ENCODE results near the gene PDGFC. TPM values are rescaled to one million over a fixed set of nuclear protein-coding genes. Genes with fewer than 3 reads are reported as not detected.

The PDGFC gene
- total RNA-seq, 1 donor from 2014 or later = 35.0 TPM

GRCh38 chr4:156976147-156976546 is 4.5 kb upstream of the PDGFC start:
- Histone ChIP-seq H3K36me3 (ENCODE audit: control insufficient read depth in 3 of 3, insufficient read depth in 3 of 3, low read length in 3 of 3) (no peaks in the 10 kb centered on the region), H3K27me3 (ENCODE audit: control insufficient read depth in 3 of 3, insufficient read depth in 3 of 3, low read length in 3 of 3) (no peaks in the 10 kb centered on the region), H3K9ac (ENCODE audit: low read depth in 1 of 3, low read length in 3 of 3) (no peak overlapping the region), H3K4me1 (ENCODE audit: control insufficient read depth in 3 of 3, insufficient read depth in 3 of 3, low read length in 3 of 3) (peaks cover 0 to 6% (median 6%) of the 10 kb centered on the region in 3 donors), H3K27ac (ENCODE audit: low read depth, low read length) (no peak overlapping the region), H3K9me3 (ENCODE audit: control insufficient read depth in 3 of 3, low read length in 3 of 3) (no peaks in the 10 kb centered on the region), H3K4me3 (ENCODE audit: low read length in 3 of 3) (no peak overlapping the region)

- H3K4me1 ChIP-seq (ENCODE audit: control insufficient read depth in 3 of 3, insufficient read depth in 3 of 3, low read length in 3 of 3) = peaks cover 0 to 7% (median 6%) of the 10 kb centered on the region in 3 donors
- H3K27ac ChIP-seq (ENCODE audit: low read depth, low read length) = no peak overlapping the region
- H3K4me3 ChIP-seq (ENCODE audit: low read length in 3 of 3) = no peak overlapping the region
- no peaks in the 10 kb centered on the region for H3K9me3 ChIP-seq (ENCODE audit: control insufficient read depth in 3 of 3, low read length in 3 of 3)
- no peaks in the 10 kb centered on the region for H3K27me3 ChIP-seq (ENCODE audit: control insufficient read depth in 3 of 3, insufficient read depth in 3 of 3, low read length in 3 of 3)
- H3K36me3 ChIP-seq (ENCODE audit: control insufficient read depth in 3 of 3, insufficient read depth in 3 of 3, low read length in 3 of 3) = no peaks in the 10 kb centered on the region
- no peak overlapping the region for H3K9ac ChIP-seq (ENCODE audit: low read depth in 1 of 3, low read length in 3 of 3)
These were observed 4.1 kb upstream of the PDGFC start for GRCh38 chr4:156975686-156976085.

DNA sequence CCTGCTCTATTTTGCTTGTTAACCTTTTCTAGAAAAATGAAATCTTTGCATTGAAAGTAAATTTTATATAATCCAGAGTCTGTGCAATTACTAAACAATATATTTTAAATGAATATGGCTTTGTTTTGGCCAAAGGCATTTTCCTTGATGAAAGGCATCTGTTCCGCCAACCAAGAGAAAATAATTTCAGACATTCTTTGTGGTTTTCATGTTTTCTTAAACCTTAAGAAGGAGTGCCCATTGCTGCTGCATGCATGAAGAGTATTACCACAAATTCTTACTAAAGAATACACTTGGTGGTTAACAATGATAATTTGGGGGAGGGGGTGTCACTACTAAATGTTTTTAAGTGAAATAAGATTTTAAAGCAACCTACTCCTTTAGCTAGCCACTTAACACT is 2.7 kb upstream of the PDGFC start:
- Histone ChIP-seq H3K36me3 (ENCODE audit: control insufficient read depth in 3 of 3, insufficient read depth in 3 of 3, low read length in 3 of 3) (no peaks in the 10 kb centered on the region), H3K27ac (ENCODE audit: low read depth, low read length) (no peak overlapping the region), H3K27me3 (ENCODE audit: control insufficient read depth in 3 of 3, insufficient read depth in 3 of 3, low read length in 3 of 3) (no peaks in the 10 kb centered on the region), H3K9ac (ENCODE audit: low read depth in 1 of 3, low read length in 3 of 3) (no peak overlapping the region), H3K4me3 (ENCODE audit: low read length in 3 of 3) (no peak overlapping the region), H3K9me3 (ENCODE audit: control insufficient read depth in 3 of 3, low read length in 3 of 3) (no peaks in the 10 kb centered on the region), H3K4me1 (ENCODE audit: control insufficient read depth in 3 of 3, insufficient read depth in 3 of 3, low read length in 3 of 3) (peaks cover 4 to 14% (median 12%) of the 10 kb centered on the region in 3 donors)

DNA sequence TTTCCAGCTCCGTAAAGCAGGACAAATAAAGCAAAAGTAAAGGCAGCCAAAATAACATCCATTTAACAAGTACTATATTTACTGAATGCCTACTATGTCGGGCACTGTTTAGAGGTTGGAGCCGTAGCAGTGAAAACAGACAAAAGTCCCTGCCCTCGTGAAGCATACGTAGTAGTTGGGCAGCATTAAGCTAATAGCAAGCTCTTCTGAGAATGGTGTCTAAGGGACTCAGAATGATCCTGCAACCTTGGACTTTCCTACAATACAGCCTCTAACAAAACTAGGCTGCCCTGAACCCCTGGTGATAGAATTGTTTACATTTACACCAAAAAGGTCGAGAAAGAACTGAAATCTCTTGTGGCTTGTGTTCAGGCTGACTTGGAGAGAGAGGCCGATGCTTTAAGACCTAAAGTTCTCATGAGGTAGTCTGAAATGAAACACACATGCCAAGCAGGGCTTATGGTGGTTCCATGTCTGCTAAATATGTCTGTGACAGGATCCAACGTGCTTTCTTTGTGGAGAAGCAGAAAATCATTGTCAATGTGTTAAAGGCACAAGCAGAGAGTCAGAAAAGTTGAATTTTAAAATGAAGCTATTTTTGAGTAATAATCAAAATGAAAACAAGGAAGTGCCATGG is 898 bp upstream of the PDGFC start:
- H3K4me1 ChIP-seq (ENCODE audit: control insufficient read depth in 3 of 3, insufficient read depth in 3 of 3, low read length in 3 of 3) = peaks cover 16 to 27% (median 19%) of the 10 kb centered on the region in 3 donors
- H3K27me3 ChIP-seq (ENCODE audit: control insufficient read depth in 3 of 3, insufficient read depth in 3 of 3, low read length in 3 of 3) = no peaks in the 10 kb centered on the region
- no peaks in the 10 kb centered on the region for H3K9me3 ChIP-seq (ENCODE audit: control insufficient read depth in 3 of 3, low read length in 3 of 3)
- peak overlapping the region; percentile 81 for H3K27ac ChIP-seq (ENCODE audit: low read depth, low read length)
- H3K9ac ChIP-seq (ENCODE audit: low read depth in 1 of 3, low read length in 3 of 3) = peak overlapping the region; percentile 66 to 84 (median 78)
- peak overlapping the region; percentile 73 to 78 (median 77) for H3K4me3 ChIP-seq (ENCODE audit: low read length in 3 of 3)
- H3K36me3 ChIP-seq (ENCODE audit: control insufficient read depth in 3 of 3, insufficient read depth in 3 of 3, low read length in 3 of 3) = no peaks in the 10 kb centered on the region

- Histone ChIP-seq H3K4me3 (ENCODE audit: low read length in 3 of 3) (peak overlapping the region; percentile 73 to 95 (median 92)), H3K27ac (ENCODE audit: low read depth, low read length) (peak overlapping the region; percentile 81), H3K4me1 (ENCODE audit: control insufficient read depth in 3 of 3, insufficient read depth in 3 of 3, low read length in 3 of 3) (peaks cover 16 to 30% (median 19%) of the 10 kb centered on the region in 3 donors), H3K9me3 (ENCODE audit: control insufficient read depth in 3 of 3, low read length in 3 of 3) (no peaks in the 10 kb centered on the region), H3K27me3 (ENCODE audit: control insufficient read depth in 3 of 3, insufficient read depth in 3 of 3, low read length in 3 of 3) (no peaks in the 10 kb centered on the region), H3K36me3 (ENCODE audit: control insufficient read depth in 3 of 3, insufficient read depth in 3 of 3, low read length in 3 of 3) (no peaks in the 10 kb centered on the region), H3K9ac (ENCODE audit: low read depth in 1 of 3, low read length in 3 of 3) (peak overlapping the region; percentile 86 to 98 (median 92))
These were observed 379 bp downstream of the PDGFC start for GRCh38 chr4:156971165-156971675.

- Histone ChIP-seq H3K9ac (ENCODE audit: low read depth in 1 of 3, low read length in 3 of 3) (peak overlapping the region; percentile 86 to 98 (median 92)), H3K36me3 (ENCODE audit: control insufficient read depth in 3 of 3, insufficient read depth in 3 of 3, low read length in 3 of 3) (no peaks in the 10 kb centered on the region), H3K27ac (ENCODE audit: low read depth, low read length) (peak overlapping the region; percentile 81), H3K4me3 (ENCODE audit: low read length in 3 of 3) (peak overlapping the region; percentile 73 to 95 (median 92)), H3K4me1 (ENCODE audit: control insufficient read depth in 3 of 3, insufficient read depth in 3 of 3, low read length in 3 of 3) (peaks cover 16 to 33% (median 19%) of the 10 kb centered on the region in 3 donors), H3K9me3 (ENCODE audit: control insufficient read depth in 3 of 3, low read length in 3 of 3) (no peaks in the 10 kb centered on the region), H3K27me3 (ENCODE audit: control insufficient read depth in 3 of 3, insufficient read depth in 3 of 3, low read length in 3 of 3) (no peaks in the 10 kb centered on the region)
These were observed 966 bp downstream of the PDGFC start for GRCh38 chr4:156970501-156971164.

- Histone ChIP-seq H3K36me3 (ENCODE audit: control insufficient read depth in 3 of 3, insufficient read depth in 3 of 3, low read length in 3 of 3) (no peaks in the 10 kb centered on the region), H3K9ac (ENCODE audit: low read depth in 1 of 3, low read length in 3 of 3) (peak overlapping the region; percentile 86 to 98 (median 92)), H3K27me3 (ENCODE audit: control insufficient read depth in 3 of 3, insufficient read depth in 3 of 3, low read length in 3 of 3) (no peaks in the 10 kb centered on the region), H3K4me3 (ENCODE audit: low read length in 3 of 3) (peak overlapping the region; percentile 73 to 95 (median 92)), H3K4me1 (ENCODE audit: control insufficient read depth in 3 of 3, insufficient read depth in 3 of 3, low read length in 3 of 3) (peaks cover 16 to 36% (median 19%) of the 10 kb centered on the region in 3 donors), H3K27ac (ENCODE audit: low read depth, low read length) (peak overlapping the region; percentile 81), H3K9me3 (ENCODE audit: control insufficient read depth in 3 of 3, low read length in 3 of 3) (no peaks in the 10 kb centered on the region)
These were observed 1.7 kb downstream of the PDGFC start for GRCh38 chr4:156969911-156970310.

GRCh38 chr4:156969101-156969500 is 2.5 kb downstream of the PDGFC start:
- H3K4me3 ChIP-seq (ENCODE audit: low read length in 3 of 3) = peak overlapping the region; percentile 41 to 95 (median 73)
- H3K9me3 ChIP-seq (ENCODE audit: control insufficient read depth in 3 of 3, low read length in 3 of 3) = no peaks in the 10 kb centered on the region
- peaks cover 16 to 36% (median 19%) of the 10 kb centered on the region in 3 donors for H3K4me1 ChIP-seq (ENCODE audit: control insufficient read depth in 3 of 3, insufficient read depth in 3 of 3, low read length in 3 of 3)
- H3K27me3 ChIP-seq (ENCODE audit: control insufficient read depth in 3 of 3, insufficient read depth in 3 of 3, low read length in 3 of 3) = no peaks in the 10 kb centered on the region
- peak overlapping the region in 2 of 3 donors; percentile 86 to 98 for H3K9ac ChIP-seq (ENCODE audit: low read depth in 1 of 3, low read length in 3 of 3)
- no peaks in the 10 kb centered on the region for H3K36me3 ChIP-seq (ENCODE audit: control insufficient read depth in 3 of 3, insufficient read depth in 3 of 3, low read length in 3 of 3)
- H3K27ac ChIP-seq (ENCODE audit: low read depth, low read length) = peak overlapping the region; percentile 81

- H3K27me3 ChIP-seq (ENCODE audit: control insufficient read depth in 3 of 3, insufficient read depth in 3 of 3, low read length in 3 of 3) = no peaks in the 10 kb centered on the region
- peak overlapping the region; percentile 14 for H3K27ac ChIP-seq (ENCODE audit: low read depth, low read length)
- H3K9me3 ChIP-seq (ENCODE audit: control insufficient read depth in 3 of 3, low read length in 3 of 3) = no peaks in the 10 kb centered on the region
- peak overlapping the region in 2 of 3 donors; percentile 73 to 95 for H3K4me3 ChIP-seq (ENCODE audit: low read length in 3 of 3)
- H3K4me1 ChIP-seq (ENCODE audit: control insufficient read depth in 3 of 3, insufficient read depth in 3 of 3, low read length in 3 of 3) = peaks cover 16 to 36% (median 19%) of the 10 kb centered on the region in 3 donors
- H3K9ac ChIP-seq (ENCODE audit: low read depth in 1 of 3, low read length in 3 of 3) = peak overlapping the region in 2 of 3 donors; percentile 32 to 40
- no peaks in the 10 kb centered on the region for H3K36me3 ChIP-seq (ENCODE audit: control insufficient read depth in 3 of 3, insufficient read depth in 3 of 3, low read length in 3 of 3)
These were observed 3.1 kb downstream of the PDGFC start for GRCh38 chr4:156968479-156968984.

GRCh38 chr4:156966836-156967235 is 4.8 kb downstream of the PDGFC start:
- no peak overlapping the region for H3K27ac ChIP-seq (ENCODE audit: low read depth, low read length)

More at GRCh38 chr4:156966836-156967235, 4.8 kb downstream of the PDGFC start:
- Histone ChIP-seq H3K9me3 (ENCODE audit: control insufficient read depth in 3 of 3, low read length in 3 of 3) (no peaks in the 10 kb centered on the region), H3K9ac (ENCODE audit: low read depth in 1 of 3, low read length in 3 of 3) (no peak overlapping the region), H3K4me3 (ENCODE audit: low read length in 3 of 3) (no peak overlapping the region), H3K4me1 (ENCODE audit: control insufficient read depth in 3 of 3, insufficient read depth in 3 of 3, low read length in 3 of 3) (peaks cover 13 to 41% (median 18%) of the 10 kb centered on the region in 3 donors), H3K27me3 (ENCODE audit: control insufficient read depth in 3 of 3, insufficient read depth in 3 of 3, low read length in 3 of 3) (no peaks in the 10 kb centered on the region), H3K36me3 (ENCODE audit: control insufficient read depth in 3 of 3, insufficient read depth in 3 of 3, low read length in 3 of 3) (no peaks in the 10 kb centered on the region)
